Stimulated activated CD4-positive, alpha-beta T cell treated with anti-CD3 and anti-CD28 coated beads, Interleukin-2, amount 100 ng/mL, for 24 hours (primary cell): Measurements from ENCODE around the gene PRELID1.

Source experiments
- DNase-seq, 2 donors: peaks; one replicate each; pipeline ENCODE4 v3.0.0-alpha.2; 2020

PRELID1 gene

DNA sequence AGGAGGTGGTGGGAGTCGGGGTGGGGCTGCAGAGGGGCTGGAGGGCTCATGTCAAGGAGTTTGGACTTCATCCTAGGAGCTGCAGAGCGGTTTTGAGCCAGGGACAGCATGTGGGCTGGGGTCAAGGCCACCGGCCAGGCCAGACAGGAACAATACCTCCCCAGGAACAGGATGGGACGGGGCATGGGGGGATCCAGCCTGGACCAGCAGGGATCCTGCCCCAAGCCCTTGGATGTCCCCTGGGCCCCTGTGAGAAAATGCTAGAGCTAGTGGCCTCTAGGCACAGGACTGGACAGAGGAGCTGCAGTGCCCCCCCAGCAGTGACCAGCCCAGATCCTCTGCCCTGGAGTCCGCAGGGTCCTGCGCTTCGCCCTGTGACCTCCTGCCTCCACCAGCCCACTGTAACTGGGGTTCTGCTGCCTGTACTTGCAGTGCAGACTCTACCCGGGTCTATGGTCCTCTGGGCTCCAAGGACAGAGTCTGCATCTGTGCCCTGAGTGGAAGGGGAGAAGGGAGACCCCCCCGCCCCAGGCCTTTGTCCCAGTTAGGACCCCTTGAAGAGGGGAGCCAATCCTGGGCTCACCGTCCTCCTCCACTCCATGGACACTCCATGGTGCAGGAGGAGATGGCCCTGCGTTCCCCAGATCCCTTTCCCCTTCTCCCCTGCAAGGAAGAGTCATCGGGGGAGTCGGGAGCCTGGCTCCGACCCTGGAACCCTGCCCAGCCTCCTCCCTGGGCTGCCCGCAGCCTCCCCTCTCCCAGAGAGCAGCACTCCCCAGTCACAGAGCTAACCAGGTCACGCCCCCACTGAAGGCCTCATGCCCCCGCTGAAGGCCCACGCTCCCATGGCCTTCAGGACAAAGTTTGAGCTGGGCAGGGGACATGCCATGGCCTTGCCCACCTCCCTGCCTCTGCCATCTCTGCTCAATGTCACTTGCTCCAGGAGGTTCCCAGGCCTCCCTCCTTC lies 11.1 kb downstream of the PRELID1 start:
- DNase-seq, result no peak

DNA sequence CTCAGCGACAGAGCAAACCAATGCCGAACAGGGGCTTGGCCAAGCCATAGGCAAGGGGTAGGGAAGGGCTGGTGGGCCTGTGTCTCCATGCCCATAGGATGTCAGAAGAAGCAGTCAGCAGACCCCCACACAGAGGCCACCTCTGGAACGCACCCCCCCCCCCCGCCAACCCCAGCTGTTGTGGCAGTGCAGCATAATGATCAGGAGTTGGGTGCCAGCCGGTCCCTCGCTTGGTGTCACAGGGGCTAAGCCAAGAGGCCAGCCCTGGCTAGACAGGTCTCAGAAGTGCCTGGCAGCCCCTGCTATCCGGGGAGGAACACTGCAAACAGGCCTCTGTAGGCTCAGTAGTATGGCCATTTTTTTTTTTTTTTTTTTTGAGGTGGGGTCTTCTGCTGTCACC lies 11.8 kb downstream of the PRELID1 start:
- DNase-seq, result no peak

DNA sequence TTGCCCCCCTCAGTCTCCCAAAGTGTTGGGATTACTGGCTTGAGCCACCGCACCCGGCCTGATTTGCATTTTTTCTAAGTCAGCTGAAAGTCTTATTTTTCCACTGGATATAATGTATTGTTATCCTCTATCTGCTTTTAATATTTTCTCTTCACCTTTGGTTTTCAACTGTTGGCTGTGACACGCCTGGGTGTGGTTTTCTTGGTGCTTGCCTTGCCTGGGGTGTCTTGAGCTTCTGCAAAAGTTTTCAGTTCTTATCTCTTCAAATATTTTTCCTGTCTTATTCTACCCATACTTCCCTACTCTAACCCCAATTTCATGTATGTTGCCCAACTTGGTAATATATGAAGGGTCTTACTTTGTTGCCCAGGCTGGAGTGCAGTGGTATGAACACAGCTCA lies 12.4 kb downstream of the PRELID1 start:
- no peak for DNase-seq

DNA sequence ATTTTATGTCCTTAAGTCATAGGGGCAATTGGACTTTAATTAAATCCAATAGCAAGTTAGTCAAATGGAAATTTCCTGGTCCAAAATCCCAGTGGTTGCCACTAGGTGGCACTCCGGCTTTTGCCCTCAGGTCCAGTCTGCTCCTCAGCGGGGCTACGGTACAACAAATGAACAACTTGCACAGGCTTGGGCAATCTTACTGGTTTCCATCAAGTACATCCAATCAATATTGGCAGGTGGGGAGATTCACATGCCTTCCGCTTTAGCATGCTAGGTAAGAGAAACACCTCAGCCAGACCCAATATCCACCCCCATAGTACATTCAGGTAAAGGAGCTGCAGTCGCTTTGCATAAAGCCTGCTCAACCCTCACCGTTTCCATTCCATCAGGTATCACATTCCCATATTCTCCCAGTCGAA lies 14.4 kb downstream of the PRELID1 start:
- DNase-seq, result peak; percentile 79 to 80

DNA sequence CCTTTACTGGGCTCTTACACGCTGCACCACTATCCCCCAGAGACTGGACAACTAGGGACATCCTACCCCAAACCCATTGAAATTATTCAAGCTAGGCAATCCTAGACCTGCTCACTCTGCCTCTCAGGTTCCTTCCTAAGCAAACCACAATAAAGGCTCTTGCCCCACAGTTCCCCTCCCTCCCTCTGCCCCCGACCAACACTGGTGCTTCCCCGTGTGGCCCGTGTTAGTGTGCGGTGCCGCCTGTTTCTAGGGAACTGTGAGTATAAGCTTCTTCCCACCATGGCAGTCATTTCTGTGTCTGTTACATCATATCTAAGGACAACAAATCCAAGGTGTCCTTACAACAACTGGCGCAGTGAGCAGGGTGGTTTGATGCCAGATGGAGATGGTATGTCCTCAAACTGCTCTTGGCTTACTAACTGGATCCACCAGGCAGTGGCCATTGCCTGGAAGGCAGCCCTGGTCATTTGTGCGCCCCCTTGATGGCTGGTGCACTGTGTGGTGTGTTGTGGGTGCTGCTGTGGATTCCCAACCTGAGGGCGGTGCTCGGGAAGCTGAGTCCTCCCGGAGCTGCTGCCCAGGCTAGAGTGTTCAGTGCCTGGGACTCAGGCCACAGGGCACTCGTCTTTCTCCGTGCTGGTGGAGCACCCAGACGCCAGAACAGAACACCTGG lies 16.5 kb downstream of the PRELID1 start:
- no peak for DNase-seq

DNA sequence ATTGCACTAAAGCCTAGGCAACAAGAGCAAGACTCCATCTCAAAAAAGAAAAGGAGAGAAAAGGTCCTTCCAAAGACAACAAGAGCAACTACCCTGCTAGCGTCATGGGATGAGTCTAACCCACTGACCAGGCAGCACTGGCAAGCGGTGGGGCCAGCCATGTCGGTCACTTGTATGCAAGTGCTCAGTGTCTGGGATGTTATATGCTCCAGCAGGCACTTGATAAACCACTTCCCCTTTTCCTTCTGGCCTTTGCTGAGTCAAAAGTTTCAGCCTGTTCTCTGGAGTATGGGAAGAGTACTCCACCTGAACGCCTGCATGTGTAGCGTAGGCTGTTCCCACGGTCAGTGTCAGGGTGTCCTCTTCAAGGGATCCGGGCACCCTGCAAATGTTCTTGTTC lies 17.3 kb downstream of the PRELID1 start:
- no peak for DNase-seq

DNA sequence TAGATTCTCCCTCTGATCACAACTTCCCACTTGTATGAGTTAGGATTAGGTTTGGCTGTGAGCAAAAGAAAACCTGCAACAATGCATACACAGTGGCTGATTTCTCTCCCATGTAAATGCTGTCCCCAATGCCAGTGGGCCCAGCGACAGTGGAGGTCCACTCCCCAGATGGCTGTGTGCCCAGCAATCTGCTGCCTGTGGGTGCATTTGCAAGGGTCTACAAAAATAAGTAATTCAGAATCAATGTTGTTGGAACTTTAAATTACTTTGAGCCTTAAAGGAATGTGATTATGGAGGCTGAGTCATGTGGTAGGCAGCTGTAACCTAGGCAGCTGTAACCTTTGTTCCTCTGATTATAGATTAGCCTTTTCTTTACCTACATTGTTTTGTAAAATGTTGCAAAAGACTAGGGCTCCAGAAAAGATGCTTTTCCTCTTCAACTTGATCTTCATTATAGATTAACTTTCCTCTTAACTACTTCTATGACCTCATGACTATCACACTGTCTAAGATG lies 22.3 kb downstream of the PRELID1 start:
- no peak for DNase-seq

DNA sequence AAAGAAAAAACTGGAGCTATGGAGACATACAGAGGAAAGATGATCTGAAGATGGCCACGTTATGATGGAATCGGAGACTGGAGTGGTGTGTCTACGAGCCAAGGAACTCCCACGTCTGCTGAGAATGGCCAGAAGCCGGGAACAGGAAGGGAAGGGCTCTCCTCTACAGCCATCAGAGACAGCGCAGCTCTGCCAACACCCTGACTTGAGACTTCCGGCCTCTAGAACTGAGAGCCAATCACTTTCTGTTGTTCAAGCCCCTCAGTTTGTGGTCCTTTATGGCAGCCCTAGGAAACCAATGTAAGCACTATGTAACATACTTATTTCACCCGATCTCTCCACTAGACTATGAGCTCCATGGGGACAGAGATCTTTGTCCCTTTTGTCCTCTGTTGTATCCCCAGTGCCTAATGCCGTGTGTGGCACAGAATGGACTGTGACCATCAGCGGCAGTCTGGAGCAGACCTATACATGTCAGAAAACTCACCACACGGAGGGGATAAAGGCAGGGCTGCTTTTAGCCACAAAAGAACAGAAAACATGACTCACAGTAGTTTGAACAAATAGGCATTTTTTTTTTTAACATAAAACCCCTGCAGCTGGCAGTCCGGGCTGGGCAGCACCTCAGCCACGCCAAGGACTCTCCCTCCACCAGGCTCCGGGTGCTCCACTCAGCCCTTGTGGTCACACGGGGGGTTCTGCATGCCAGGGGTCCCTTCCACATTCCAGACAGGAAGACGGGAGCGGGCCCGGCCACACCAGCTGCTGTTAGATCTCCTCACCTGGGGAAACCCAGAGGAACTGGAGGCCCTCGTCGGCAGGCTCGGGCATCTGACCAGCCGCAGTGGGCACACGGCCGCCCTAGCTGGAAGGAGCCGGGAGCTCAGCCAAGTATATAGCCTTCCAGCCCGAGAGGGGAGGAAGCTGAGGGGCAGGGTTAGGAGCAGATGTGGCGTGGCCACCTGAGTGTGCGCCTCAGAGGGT lies 24.2 kb downstream of the PRELID1 start:
- DNase-seq, result no peak

DNA sequence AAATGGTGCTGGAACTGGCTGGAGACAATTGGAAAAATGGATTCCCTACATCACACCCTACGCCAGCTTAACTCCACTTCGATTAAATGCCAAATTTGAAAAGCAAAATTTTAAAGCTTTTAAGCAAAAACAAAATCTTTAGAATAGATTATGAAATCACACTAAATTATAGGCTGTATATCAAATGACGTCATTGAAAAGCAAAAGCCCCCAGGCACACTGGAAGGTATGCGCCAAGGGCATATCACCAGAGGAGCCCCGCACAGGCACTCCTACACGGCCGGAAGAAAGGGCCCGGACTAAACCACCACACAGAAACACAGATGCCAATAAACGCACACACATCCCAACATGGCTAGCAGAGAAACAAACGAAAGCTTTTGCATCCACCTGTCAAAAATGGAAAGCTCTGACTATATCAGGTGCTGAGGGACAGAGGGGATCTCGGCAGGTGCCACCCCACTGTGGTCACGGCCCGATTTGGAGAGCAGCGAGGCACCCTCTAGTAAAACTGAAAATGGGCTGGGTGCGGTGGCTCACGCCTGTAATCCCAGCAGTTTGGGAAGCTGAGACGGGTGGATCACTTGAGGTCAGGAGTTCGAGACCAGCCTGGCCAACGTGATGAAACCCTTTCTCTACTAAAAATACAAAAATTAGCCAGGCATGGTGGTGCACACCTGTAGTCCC lies 25.1 kb downstream of the PRELID1 start:
- no peak for DNase-seq

DNA sequence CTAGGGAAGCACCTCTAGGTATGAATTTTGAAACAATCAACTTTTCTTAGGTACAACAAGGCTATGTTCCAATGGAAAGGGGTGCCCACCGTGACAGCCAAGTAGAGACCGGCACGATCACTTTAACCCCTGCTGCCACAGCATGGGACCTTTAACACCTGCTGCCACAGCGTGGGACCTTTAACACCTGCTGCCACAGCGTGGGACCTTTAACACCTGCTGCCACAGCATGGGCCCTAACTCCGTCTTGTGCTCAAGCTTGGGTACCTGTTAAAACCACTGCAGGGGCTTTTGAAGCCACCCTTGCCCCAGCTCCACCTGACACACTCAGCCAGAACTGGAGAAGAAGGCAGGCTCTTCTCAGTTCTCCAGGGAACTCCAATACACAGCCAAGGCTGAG lies 26.3 kb downstream of the PRELID1 start:
- DNase-seq, result no peak

DNA sequence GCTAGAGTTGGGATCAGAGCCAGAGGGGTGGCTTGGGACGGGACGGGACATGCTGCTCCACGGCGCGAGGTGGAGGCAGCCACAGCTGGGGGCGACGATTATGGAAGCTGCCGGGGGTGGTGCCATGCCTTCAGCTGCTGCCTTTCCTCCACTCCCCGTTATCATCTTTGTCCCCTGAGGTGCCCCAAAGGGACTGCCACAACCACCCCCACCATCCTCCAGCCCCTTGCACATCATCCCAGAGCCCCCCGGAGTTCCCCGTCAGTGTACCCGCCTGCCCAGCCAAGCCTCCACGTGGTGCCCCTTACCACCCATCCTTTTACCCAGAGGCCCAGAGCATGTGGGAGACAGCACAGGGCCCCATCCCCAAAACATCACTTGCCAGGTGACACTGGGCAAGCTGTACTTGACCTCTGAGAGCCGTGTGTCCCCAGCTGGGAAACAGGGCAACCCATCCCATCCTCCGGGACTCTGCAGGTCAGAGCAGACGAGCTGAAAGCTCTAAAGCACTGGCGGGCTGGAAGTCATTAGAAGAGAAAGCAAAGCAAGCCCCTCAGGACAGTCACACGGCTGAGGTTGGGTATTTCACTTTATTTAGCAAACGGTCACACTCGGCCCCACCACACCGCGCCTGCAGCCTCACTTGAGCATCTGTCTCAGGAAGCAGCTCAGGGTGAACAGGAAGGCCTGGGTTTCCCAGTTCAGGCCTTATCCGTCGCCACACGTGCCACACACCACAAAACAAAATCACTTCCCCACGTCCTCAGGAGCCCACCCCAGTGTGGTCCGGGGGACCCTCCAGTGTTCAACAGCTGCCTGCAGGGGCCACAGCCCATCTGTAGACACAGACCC lies 27.6 kb downstream of the PRELID1 start:
- DNase-seq, result no peak

DNA sequence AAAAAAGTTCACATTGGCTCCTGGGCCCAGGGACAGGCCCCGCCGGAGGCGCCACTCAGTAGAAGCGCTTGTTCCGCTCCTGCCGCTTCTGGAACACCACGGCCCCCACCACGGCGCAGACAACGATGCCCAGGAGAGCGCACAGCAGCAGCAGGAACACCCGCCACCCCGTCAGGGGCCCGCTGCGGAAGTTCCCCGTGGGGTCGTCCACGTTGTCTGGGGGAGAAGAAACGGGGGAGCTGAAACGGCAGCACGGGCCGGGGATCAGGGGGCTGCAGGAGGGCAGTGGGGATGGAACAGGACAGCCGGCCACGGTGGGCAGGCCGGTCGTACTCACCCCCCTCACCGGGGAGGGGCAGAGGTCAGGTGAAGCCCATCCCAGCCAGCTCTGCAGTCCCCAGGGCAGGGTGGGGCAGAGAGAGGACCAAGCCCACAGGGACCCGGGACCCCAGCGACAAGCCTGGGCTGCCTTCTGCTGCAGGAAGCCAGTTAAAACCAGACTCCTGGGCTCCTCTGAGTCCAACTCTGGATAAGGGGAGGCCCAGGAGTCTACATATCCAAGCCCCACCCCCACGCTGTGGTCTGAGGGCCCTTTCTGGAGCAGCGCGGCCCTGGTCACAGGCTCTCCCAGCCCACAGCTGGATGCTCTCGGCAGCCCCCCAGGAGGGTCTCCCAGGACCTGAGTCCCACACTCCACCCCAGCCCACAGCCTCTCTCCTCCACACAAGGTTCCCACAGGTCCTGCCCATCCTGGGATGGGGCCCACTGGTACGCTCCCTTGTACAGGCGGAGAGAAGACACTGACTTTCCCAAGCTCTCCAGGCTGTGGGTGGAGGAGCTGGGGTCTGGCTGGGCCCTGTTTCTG lies 28.7 kb downstream of the PRELID1 start:
- DNase-seq, result no peak

DNA sequence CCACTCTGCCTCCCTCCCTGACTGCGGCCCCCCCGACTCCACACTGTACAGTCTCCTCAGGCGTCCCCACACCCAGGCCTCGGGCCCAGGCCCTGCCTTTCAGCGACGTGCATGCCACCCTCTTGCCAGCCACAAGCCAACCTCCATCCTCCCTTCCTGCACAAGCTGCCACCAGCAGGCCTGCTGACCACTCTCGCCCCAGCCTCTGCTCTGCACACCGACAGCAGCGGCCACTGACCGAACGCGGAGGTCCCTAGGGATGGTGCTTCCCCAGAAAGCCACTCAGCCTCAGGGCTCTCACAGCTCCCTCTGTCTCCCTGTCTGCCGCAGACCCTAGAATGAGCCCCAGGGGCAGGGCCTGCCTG lies 29.3 kb downstream of the PRELID1 start:
- no peak for DNase-seq

DNA sequence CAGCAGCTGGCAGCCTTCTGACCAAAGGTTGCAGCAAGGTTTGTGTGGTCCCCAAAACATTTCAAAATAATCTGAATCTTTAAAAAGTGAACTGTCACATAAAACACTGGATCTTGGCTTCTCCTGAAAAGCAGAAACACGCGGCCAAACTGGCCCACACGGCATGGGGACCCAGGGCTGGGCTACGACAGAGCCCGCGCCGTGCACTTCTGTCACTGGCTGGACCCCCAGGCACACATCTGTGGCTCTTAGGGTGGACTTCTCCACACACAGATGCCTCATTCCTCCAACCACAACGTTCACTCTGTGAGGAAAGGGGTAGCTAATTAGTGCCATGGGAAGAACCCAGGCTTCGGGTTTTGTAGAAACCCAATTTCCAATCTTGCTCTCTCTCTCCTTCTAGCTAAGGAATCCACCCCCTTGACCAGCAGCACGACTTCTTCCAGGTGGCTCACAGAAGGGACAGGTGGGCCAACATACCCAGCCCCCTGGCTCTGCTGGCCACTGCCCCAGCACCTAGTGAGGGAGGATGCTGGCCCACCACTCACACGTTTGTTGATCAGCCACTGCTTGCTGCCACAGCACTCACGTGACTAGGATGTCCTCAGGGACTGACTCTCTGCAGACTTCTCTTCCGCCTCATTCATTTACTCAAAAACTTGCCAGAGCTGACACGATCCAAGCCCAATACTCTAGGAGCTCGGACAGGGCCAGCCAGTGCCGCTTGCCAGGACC lies 30.0 kb downstream of the PRELID1 start:
- DNase-seq, result no peak

DNA sequence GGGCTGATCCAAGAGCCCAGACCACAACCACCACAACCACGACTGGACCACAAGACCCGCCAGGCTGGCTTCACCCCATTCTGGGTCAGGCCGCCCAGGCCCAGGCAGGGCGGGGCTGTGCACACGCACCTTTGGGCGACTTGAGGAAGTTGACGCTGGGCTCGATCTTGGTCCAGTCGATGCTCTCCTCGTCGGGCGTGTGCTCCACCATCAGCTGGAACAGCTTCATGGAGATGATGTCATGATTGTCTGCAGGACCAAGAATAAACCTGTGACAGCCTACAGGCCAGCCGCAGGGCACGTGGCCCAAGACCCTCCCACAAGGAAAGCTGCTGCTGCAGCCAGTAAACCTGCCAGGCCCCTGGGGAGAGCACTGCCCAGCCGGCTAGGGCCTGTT lies 30.6 kb downstream of the PRELID1 start:
- DNase-seq, result no peak

DNA sequence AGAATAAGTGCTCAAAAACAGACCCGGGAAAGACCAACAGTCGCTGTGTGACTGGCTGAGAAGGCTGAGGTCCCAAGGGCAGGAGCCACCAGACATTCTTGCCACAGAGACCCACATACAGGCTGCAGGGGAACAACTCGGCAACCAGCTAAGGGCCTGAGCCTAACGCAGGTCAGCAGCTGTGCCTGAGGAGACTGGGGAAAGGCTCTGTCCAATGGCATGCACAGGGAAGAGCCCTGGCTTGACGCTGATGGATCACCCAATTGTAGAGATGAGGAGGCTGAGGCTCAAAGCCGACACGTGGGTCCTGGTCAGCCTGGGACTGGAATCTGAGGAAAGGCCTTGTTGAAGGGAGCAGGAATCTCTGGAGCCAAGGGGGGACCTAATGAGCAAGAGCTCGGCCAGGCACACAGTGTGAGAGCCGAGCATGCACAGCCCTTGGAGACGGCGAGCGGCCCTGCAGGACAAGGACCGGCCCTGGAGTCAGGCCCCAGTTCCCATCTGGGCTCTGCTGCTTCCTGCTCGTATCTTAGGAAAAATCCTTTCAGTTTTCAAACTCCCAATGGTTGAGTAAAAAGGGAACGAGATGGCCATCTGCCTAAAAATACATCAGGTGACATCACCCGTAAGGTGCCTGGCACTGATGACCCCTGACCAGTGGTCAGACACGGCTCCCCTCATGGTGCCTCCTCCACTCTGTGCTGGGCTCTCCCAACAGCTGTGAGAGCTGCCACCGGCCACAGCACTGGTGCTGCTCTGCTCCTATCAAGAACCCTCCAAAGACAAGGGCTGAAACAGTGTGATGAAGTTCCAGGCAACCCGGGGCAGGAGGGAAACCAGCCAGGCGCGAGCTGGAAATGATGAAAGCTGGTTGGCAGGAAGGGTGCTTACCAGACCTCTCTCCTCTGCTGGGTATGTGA lies 31.4 kb downstream of the PRELID1 start:
- no peak for DNase-seq

DNA sequence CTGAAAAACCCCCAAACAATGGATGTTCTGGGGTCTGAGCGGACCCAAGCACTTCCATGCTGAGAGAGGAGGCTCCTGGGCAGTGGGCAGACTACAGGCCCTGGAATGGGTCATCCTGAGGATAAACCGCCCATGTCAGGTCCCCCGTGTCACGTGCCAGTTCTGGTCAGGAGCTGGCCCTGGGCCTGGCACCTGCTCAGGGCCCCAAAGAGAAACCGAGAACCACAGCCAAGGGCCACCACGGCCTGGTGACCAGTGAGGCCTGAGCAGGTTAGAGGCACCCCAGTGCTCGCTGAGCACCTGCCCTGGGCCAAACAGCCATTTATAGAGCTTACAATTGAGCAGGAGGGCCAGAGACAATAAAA lies 32.1 kb downstream of the PRELID1 start:
- no peak for DNase-seq

DNA sequence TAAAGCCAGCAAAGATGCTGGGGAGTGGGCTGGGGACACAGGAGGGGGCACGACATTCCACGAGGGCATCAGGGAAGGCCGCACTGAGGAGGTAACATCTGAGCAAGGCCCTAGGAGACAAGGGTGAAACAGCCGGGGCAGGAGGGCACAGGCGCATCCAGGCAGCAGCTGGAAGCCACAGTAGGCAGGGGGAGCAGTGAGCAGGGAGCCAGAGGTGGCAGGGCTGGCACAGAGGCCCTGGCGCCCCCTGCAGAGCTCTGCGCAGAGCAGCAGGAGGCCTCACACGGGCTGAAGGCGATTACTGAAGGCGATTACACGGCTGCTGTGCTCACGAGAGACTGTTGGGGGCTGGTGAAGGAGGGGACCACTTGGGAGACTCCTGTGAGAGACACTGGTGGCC lies 32.5 kb downstream of the PRELID1 start:
- peak in 1 of 2 donors; percentile 44 for DNase-seq
